ENCODE measurements around the gene DTX1. TPM values are rescaled to one million over a fixed set of nuclear protein-coding genes. Genes with fewer than 3 reads are reported as not detected.

DTX1 gene
- total RNA-seq, 1 experiment from 2014 or later = 0.44 TPM

- H3K4me1 ChIP-seq (ENCODE audit: control insufficient read depth, insufficient read depth, low read length) = no peaks in the 10 kb centered on the region; the same call in 1 of the 2 replicates
- H3K4me3 ChIP-seq (ENCODE audit: low read depth in 2 of 2, low read length in 2 of 2) = no peak overlapping the region
- H3K27me3 ChIP-seq (ENCODE audit: control insufficient read depth, insufficient read depth, low read length) = peaks cover 2% of the 10 kb centered on the region; the same call in 1 of the 2 replicates
- H3K27ac ChIP-seq (ENCODE audit: low read length) = no peak overlapping the region
- no peak for DNase-seq (ENCODE audit: low read depth, low spot score)
- in situ Hi-C loops (cut with HindIII; ENCODE audit: low pct_unique_long_range_greater_than_20kb, low sequenced_read_pairs) = no loop called here
- no TSS peak for BruUV-seq (replicated peaks)
- TF ChIP-seq SIN3A (IDR thresholded peaks at IDR 0.05; ENCODE audit: borderline replicate concordance, insufficient read depth, low read depth, low read length) (no peak), REST (IDR thresholded peaks at IDR 0.05; ENCODE audit: insufficient read depth in 1 of 2, low read depth in 2 of 2, low read length in 1 of 2) (no peak), POLR2AphosphoS5 (IDR thresholded peaks at IDR 0.05; ENCODE audit: low read depth, low read length) (no peak), TCF7L2 (IDR thresholded peaks at IDR 0.05; ENCODE audit: low read depth, low read length) (no peak)
- TF ChIP-seq, protein P1, sequence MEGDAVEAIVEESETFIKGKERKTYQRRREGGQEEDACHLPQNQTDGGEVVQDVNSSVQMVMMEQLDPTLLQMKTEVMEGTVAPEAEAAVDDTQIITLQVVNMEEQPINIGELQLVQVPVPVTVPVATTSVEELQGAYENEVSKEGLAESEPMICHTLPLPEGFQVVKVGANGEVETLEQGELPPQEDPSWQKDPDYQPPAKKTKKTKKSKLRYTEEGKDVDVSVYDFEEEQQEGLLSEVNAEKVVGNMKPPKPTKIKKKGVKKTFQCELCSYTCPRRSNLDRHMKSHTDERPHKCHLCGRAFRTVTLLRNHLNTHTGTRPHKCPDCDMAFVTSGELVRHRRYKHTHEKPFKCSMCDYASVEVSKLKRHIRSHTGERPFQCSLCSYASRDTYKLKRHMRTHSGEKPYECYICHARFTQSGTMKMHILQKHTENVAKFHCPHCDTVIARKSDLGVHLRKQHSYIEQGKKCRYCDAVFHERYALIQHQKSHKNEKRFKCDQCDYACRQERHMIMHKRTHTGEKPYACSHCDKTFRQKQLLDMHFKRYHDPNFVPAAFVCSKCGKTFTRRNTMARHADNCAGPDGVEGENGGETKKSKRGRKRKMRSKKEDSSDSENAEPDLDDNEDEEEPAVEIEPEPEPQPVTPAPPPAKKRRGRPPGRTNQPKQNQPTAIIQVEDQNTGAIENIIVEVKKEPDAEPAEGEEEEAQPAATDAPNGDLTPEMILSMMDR (IDR thresholded peaks at IDR 0.05) = no peak
- H3K36me3 ChIP-seq (ENCODE audit: control insufficient read depth, insufficient read depth, low read length) = no peaks in the 10 kb centered on the region
- no peaks in the 10 kb centered on the region for H3K9me3 ChIP-seq (ENCODE audit: control insufficient read depth, insufficient read depth, low read depth, low read length)
- intact Hi-C loops (cut with micrococcal nuclease; ENCODE audit: unreplicated experiment) = no loop called here
- CTCF ChIA-PET = no interaction called here
- peak; percentile 24; the same call in 1 of the 2 replicates for ATAC-seq
- POLR2A ChIA-PET = no interaction called here
Measured at GRCh38 chr12:113129664-113130456, 73.3 kb downstream of the DTX1 start.

DNA sequence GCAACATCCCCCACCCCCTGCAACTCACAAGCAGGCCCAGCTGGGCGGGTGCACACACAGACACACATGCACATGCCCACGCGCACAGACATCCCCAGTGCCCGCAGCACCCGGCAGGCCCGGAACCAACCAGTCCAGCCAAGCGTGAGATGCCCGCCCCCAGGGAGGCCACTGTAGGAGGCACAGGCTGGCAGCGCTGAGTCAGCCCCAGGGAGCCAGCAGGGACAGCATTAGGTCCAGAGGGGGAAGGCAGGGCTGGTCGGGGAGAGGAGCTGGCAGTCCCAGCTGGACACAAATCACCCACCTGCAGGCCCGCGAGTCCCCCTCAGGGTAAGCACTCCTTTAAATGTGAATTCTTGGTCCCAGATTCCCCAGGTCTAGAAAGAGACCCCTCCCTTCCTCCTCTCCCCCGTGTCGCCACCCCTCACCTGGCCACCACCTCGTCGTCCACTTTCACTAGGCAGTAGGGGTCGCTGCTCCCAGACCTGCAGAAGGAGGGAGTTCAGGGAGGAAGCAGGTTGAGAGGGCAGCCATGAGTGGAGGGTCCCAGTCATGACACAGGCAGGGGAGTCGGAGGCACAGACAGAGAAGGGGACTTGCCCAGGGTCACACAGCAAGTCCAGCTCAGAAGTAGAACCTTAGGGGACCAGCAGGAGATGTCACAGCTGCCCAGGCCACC lies 74.1 kb downstream of the DTX1 start:
- Histone ChIP-seq H3K9me3 (ENCODE audit: control insufficient read depth, insufficient read depth, low read depth, low read length) (no peaks in the 10 kb centered on the region), H3K27me3 (ENCODE audit: control insufficient read depth, insufficient read depth, low read length) (peaks cover 2% of the 10 kb centered on the region; the same call in 1 of the 2 replicates), H3K4me1 (ENCODE audit: control insufficient read depth, insufficient read depth, low read length) (no peaks in the 10 kb centered on the region; the same call in 1 of the 2 replicates), H3K36me3 (ENCODE audit: control insufficient read depth, insufficient read depth, low read length) (no peaks in the 10 kb centered on the region), H3K4me3 (ENCODE audit: low read depth in 2 of 2, low read length in 2 of 2) (no peak overlapping the region), H3K27ac (ENCODE audit: low read length) (no peak overlapping the region)
- intact Hi-C loops (cut with micrococcal nuclease; ENCODE audit: unreplicated experiment) = no loop called here
- POLR2A ChIA-PET = interaction anchor here (0.6 kb wide), 1 partner anchor 1315 kb away, joined by 3 read pairs; no protein-coding TSS in a partner anchor
- TF ChIP-seq, protein P1 (IDR thresholded peaks at IDR 0.05) = peak; percentile 79
- no peak for TF ChIP-seq POLR2AphosphoS5 (IDR thresholded peaks at IDR 0.05; ENCODE audit: low read depth, low read length)
- no peak for TF ChIP-seq SIN3A (IDR thresholded peaks at IDR 0.05; ENCODE audit: borderline replicate concordance, insufficient read depth, low read depth, low read length)
- BruUV-seq (replicated peaks) = no TSS peak
- CTCF ChIA-PET = interaction anchor here (0.9 kb wide), 2 partner anchors 11 to 22 kb away, joined by 3 to 4 read pairs; no protein-coding TSS in a partner anchor
- DNase-seq (ENCODE audit: low read depth, low spot score) (no peak), ATAC-seq (peak; percentile 79)
- in situ Hi-C loops (cut with HindIII; ENCODE audit: low pct_unique_long_range_greater_than_20kb, low sequenced_read_pairs) = no loop called here
